ENCODE results near the gene CAPN5. TPM values are rescaled to one million over a fixed set of nuclear protein-coding genes. Genes with fewer than 3 reads are reported as not detected.

Gene CAPN5
- total and polyA plus RNA-seq, 10 of the 15 experiments (the other 5 are each of a cell fraction or from before 2014, with no cell fraction given): 0.02 to 0.33 (median 0.07) TPM; not detected in 3

DNA sequence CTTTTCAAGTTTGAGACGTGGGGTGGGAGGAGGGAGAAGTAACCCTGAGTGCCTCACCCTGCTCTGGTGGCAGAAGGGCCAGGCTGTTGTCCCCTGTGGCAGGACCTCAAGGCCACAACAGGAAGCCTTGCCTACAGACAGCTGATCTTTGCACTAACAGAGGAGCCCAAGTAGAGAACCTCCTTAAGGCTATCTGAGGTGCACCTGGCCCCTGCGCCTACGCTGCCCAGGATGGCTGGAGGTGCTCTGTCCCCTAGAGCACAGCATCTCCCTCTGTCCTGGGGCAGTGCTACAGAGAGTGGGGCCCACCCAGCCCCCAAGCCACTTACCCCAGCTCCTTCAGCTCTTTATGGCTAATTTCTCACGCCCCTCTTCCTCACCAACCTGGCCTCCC is 88.3 kb downstream of the CAPN5 start:
- FAIRE-seq (no peak), DNase-seq (ENCODE audit: low read depth, low spot score) (no peak), ATAC-seq (no peak)
- no TSS peak for BruUV-seq (replicated peaks)
- H3K27me3 ChIP-seq (replicated peaks in 1 of 2; ENCODE audit: control insufficient read depth in 2 of 2, insufficient read depth in 2 of 2, low read length in 1 of 2): peaks cover 0 to 2% of the 10 kb centered on the region in 2 experiments; a peak in 1 of 4 replicates
- ChIA-PET SMC1A (ENCODE audit: uncharacterized antibody, unreplicated experiment) (interaction anchor here (0.6 kb wide), 1 partner anchor 840 kb away, joined by 3 read pairs; no protein-coding TSS in a partner anchor), RAD21 (ENCODE audit: unreplicated experiment) (no interaction called here), CTCF (no interaction called here), POLR2A (no interaction called here)
- intact Hi-C loops (cut with micrococcal nuclease; ENCODE audit: unreplicated experiment): no loop called here
- H2AFZ ChIP-seq (ENCODE audit: control insufficient read depth, low read depth, low read length): no peak overlapping the region
- 56% methylated on average over 3 of the region's 4 CpGs for WGBS (ENCODE audit: insufficient coverage, insufficient replicate concordance, low lambda C conversion rate, missing lambda C conversion rate)
- no peak overlapping the region for H3K4me2 ChIP-seq (ENCODE audit: control insufficient read depth, insufficient read depth)
- H4K20me1 ChIP-seq (ENCODE audit: control insufficient read depth, insufficient read depth): no peaks in the 10 kb centered on the region
- in situ Hi-C loops (cut with MboI): no loop called here
- H3K27ac ChIP-seq (ENCODE audit: control insufficient read depth, insufficient read depth): no peak overlapping the region
- no peaks in the 10 kb centered on the region for H3K36me3 ChIP-seq (ENCODE audit: control insufficient read depth in 2 of 2, insufficient read depth in 2 of 2, low read length in 1 of 2)
- H3K9me3 ChIP-seq (replicated peaks; ENCODE audit: control insufficient read depth, insufficient read depth, low read length): no peaks in the 10 kb centered on the region
- no peaks in the 10 kb centered on the region for H3K79me2 ChIP-seq (ENCODE audit: control insufficient read depth, insufficient read depth, low read length)
- H3K9ac ChIP-seq (ENCODE audit: control insufficient read depth, insufficient read depth, low read length): no peak overlapping the region
- no peak overlapping the region for H3K4me3 ChIP-seq
- no peaks in the 10 kb centered on the region; the same call in 1 of the 2 replicates for H3K4me1 ChIP-seq (ENCODE audit: control insufficient read depth, insufficient read depth, low read length)
- no peak for TF ChIP-seq CREM (IDR thresholded peaks at IDR 0.05; ENCODE audit: low read depth)

DNA sequence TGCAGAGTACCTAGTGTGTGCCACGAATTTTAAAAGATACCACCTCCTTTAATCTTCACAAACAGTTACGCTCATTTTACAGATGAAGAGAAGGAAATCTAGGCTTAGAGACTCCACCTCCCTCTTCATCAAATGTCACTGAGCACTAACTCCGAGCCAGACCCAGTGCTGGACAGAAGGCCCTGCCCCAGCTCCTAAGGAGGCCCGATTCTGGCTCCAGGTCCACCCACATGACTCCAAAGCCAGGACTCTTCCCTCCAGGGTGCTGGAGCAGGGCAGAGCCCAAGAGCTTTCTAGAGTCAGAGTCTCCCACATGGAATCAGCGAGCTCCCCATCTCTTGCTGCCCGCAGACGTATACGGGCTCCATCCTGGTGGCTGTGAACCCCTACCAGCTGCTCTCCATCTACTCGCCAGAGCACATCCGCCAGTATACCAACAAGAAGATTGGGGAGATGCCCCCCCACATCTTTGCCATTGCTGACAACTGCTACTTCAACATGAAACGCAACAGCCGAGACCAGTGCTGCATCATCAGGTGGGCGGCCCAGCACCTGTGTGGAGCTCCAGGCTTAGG is 88.9 kb downstream of the CAPN5 start:
- H3K9ac ChIP-seq (ENCODE audit: control insufficient read depth, insufficient read depth, low read length): no peak overlapping the region
- ChIA-PET CTCF (interaction anchor here (1.2 kb wide), 1 partner anchor 29 kb away, joined by 5 read pairs; no protein-coding TSS in a partner anchor), POLR2A (no interaction called here), SMC1A (ENCODE audit: uncharacterized antibody, unreplicated experiment) (no interaction called here), RAD21 (ENCODE audit: unreplicated experiment) (no interaction called here)
- H3K4me2 ChIP-seq (ENCODE audit: control insufficient read depth, insufficient read depth): no peak overlapping the region
- in situ Hi-C loops (cut with MboI) (no loop called here), intact Hi-C loops (cut with micrococcal nuclease; ENCODE audit: unreplicated experiment) (no loop called here)
- BruUV-seq (replicated peaks): no TSS peak
- H3K9me3 ChIP-seq (replicated peaks; ENCODE audit: control insufficient read depth, insufficient read depth, low read length): no peaks in the 10 kb centered on the region
- H3K79me2 ChIP-seq (ENCODE audit: control insufficient read depth, insufficient read depth, low read length): no peaks in the 10 kb centered on the region
- WGBS (ENCODE audit: insufficient coverage, insufficient replicate concordance, low lambda C conversion rate, missing lambda C conversion rate): 31% methylated on average over 13 of the region's 13 CpGs
- TF ChIP-seq HDAC6 (IDR thresholded peaks at IDR 0.05; ENCODE audit: unreplicated experiment) (no peak), MEF2A (IDR thresholded peaks at IDR 0.05; ENCODE audit: insufficient read depth, low read depth, low read length) (no peak), POU2F2 (IDR thresholded peaks at IDR 0.05; ENCODE audit: borderline replicate concordance, low read depth, low read length) (no peak)
- H3K27me3 ChIP-seq (replicated peaks in 1 of 2; ENCODE audit: control insufficient read depth in 2 of 2, insufficient read depth in 2 of 2, low read length in 1 of 2): peaks cover 0 to 2% of the 10 kb centered on the region in 2 experiments; a peak in 1 of 4 replicates
- H4K20me1 ChIP-seq (ENCODE audit: control insufficient read depth, insufficient read depth): no peaks in the 10 kb centered on the region
- H3K27ac ChIP-seq (ENCODE audit: control insufficient read depth, insufficient read depth): no peak overlapping the region
- no peak overlapping the region for H3K4me3 ChIP-seq
- no peaks in the 10 kb centered on the region; the same call in 1 of the 2 replicates for H3K4me1 ChIP-seq (ENCODE audit: control insufficient read depth, insufficient read depth, low read length)
- H3K36me3 ChIP-seq (ENCODE audit: control insufficient read depth in 2 of 2, insufficient read depth in 2 of 2, low read length in 1 of 2): no peaks in the 10 kb centered on the region
- no peak for DNase-seq (ENCODE audit: low read depth, low spot score)
- no peak for FAIRE-seq
- ATAC-seq: no peak
- no peak overlapping the region for H2AFZ ChIP-seq (ENCODE audit: control insufficient read depth, low read depth, low read length)
